Cardiac muscle cell (in vitro differentiated cells and primary cell): ENCODE results near the gene C5orf15. TPM values are rescaled to one million over a fixed set of nuclear protein-coding genes. Genes with fewer than 3 reads are reported as not detected.

Experiments
- DNase-seq, 2 donors: peaks; one replicate each; pipeline versions ENCODE4 v3.0.0 to v3.0.0-alpha.2; 2010 to 2017; ENCODE audit warnings: low read depth in 1 of 2, low spot score in 1 of 2
- H3K27ac ChIP-seq: fragments of 200-600 bp; sonication (generic); 2 replicates; pipeline ENCODE4 v1.5.1; 2016
- H3K27me3 ChIP-seq: fragments of 200-600 bp; sonication (generic); 2 replicates; pipeline ENCODE4 v1.6.0; 2016; ENCODE audit warnings: control low read depth
- H3K36me3 ChIP-seq: fragments of 200-600 bp; sonication (generic); 2 replicates; pipeline ENCODE4 v1.5.1; 2016; ENCODE audit warnings: control low read depth
- H3K4me1 ChIP-seq: fragments of 200-600 bp; sonication (generic); 2 replicates; pipeline ENCODE4 v1.8.1; 2017; ENCODE audit warnings: low read depth, mild to moderate bottlenecking, mixed run types
- H3K4me3 ChIP-seq: fragments of 200-600 bp; sonication (generic); 2 replicates; pipeline ENCODE4 v1.5.1; 2016; ENCODE audit warnings: mild to moderate bottlenecking
- H3K9me3 ChIP-seq: fragments of 200-600 bp; sonication (generic); 2 replicates; pipeline ENCODE4 v1.5.1; 2017; ENCODE audit warnings: low read depth, mild to moderate bottlenecking, control low read depth
- CTCF ChIP-seq: IDR thresholded peaks from 2 replicates; pipeline ENCODE4 v1.5.1; 2012; ENCODE audit warnings: low read depth, mild to moderate bottlenecking, low read length
- polyA plus RNA-seq: library from polyadenylated mRNA; unstranded; fragments of >200 nt; fragmentation: Nextera tagmentation; extraction: Ambion mirVana; gene quantifications from 2 replicates; pipeline ENCODE4 v1.2.1, GENCODE V29; 2016
- total RNA-seq: library from RNA; depleted of rRNA; stranded (reverse); fragments of >200 nt; gene quantifications from 2 replicates; pipeline ENCODE4 v1.2.3, GENCODE V29; 2016

The C5orf15 gene
- total and polyA plus RNA-seq, 2 experiments from 2014 or later: 58.5 to 87.8 TPM

- Histone ChIP-seq H3K36me3 (no peaks in the 10 kb centered on the region), H3K4me1 (no peaks in the 10 kb centered on the region), H3K27ac (no peak overlapping the region), H3K9me3 (no peaks in the 10 kb centered on the region), H3K4me3 (no peak overlapping the region), H3K27me3 (no peaks in the 10 kb centered on the region)
- no peak for DNase-seq
- TF ChIP-seq CTCF: no peak
These were observed 36.9 kb downstream of the C5orf15 start for GRCh38 chr5:133931546-133931945.

- Histone ChIP-seq H3K4me1 (no peaks in the 10 kb centered on the region), H3K36me3 (no peaks in the 10 kb centered on the region), H3K27ac (no peak overlapping the region), H3K27me3 (no peaks in the 10 kb centered on the region), H3K9me3 (no peaks in the 10 kb centered on the region), H3K4me3 (no peak overlapping the region)
- TF ChIP-seq CTCF: no peak
- no peak for DNase-seq
These were observed 37.7 kb downstream of the C5orf15 start for GRCh38 chr5:133930813-133931090.

- Histone ChIP-seq H3K4me1 (no peaks in the 10 kb centered on the region), H3K36me3 (no peaks in the 10 kb centered on the region), H3K27me3 (no peaks in the 10 kb centered on the region), H3K4me3 (no peak overlapping the region), H3K27ac (no peak overlapping the region), H3K9me3 (no peaks in the 10 kb centered on the region)
- peak in 1 of 2 donors; percentile 59 for DNase-seq
- no peak for TF ChIP-seq CTCF
These were observed 38.2 kb downstream of the C5orf15 start for GRCh38 chr5:133930061-133930812.

- Histone ChIP-seq H3K4me3 (no peak overlapping the region), H3K36me3 (no peaks in the 10 kb centered on the region), H3K27me3 (no peaks in the 10 kb centered on the region), H3K27ac (no peak overlapping the region), H3K4me1 (no peaks in the 10 kb centered on the region), H3K9me3 (no peaks in the 10 kb centered on the region)
- DNase-seq: no peak
- TF ChIP-seq CTCF: no peak
These were observed 39.6 kb downstream of the C5orf15 start for GRCh38 chr5:133928587-133929393.

- Histone ChIP-seq H3K27me3 (no peaks in the 10 kb centered on the region), H3K4me3 (no peak overlapping the region), H3K36me3 (no peaks in the 10 kb centered on the region), H3K27ac (no peak overlapping the region), H3K4me1 (no peaks in the 10 kb centered on the region), H3K9me3 (no peaks in the 10 kb centered on the region)
- DNase-seq: peak in 1 of 2 donors; percentile 54
- no peak for TF ChIP-seq CTCF
These were observed 40.9 kb downstream of the C5orf15 start for GRCh38 chr5:133927300-133928180.
